NT2/D1 (cell line): Measurements from ENCODE around the gene GALNT16.

Experiments
- YY1 ChIP-seq: IDR thresholded peaks from 2 replicates; pipeline ENCODE4 v1.6.1; 2011; ENCODE audit not compliant: insufficient read length, insufficient read depth
- ZNF274 ChIP-seq: IDR thresholded peaks from 2 replicates; pipeline ENCODE4 v1.6.1; 2011; ENCODE audit warnings: mild to moderate bottlenecking, low read depth, low read length

DNA sequence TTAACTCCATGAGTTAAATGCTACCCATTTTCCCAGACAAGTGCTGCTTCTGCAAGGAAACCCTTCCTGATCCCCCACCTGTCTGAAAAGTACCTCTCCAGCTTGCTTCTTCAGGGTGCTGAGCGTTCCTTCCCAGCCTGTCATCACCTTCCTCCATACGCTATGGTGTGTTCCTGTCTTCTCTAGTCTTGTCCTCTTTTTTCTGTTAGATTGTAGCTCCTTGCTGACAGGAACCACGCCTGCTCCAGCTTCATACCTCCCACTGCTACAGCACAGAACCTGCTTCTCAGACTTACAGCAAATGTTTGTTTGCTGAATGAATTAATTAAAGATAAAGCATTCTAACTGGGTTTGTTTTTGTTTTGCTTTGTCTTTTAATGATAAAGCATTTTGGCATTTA lies 99.0 kb downstream of the GALNT16 start:
- TF ChIP-seq YY1 (no peak), ZNF274 (no peak)
